Thyroid gland (tissue), 4 donors: ENCODE results near the gene LIMK2. TPM values are rescaled to one million over a fixed set of nuclear protein-coding genes. Genes with fewer than 3 reads are reported as not detected.
A peak's percentile ranks its signal among the peaks of the same experiment; 100 is the strongest.

Experiments
- DNase-seq, 2 donors: peaks; one replicate each; pipeline ENCODE4 v3.0.0-alpha.2; 2019
- H3K27ac ChIP-seq, 3 donors: fragments of 200-600 bp; sonication (generic); 1 replicate in 2 of 3; 2 replicates in 1 of 3; pipeline ENCODE4 v1.5.1; 2016 to 2019; ENCODE audit warnings: mild to moderate bottlenecking in 1 of 3, moderate library complexity in 1 of 3
- H3K27me3 ChIP-seq: fragments of 200-600 bp; sonication (generic); one replicate; pipeline ENCODE4 v1.5.1; 2019
- H3K36me3 ChIP-seq, 2 donors: fragments of 200-600 bp; sonication (generic); one replicate each; pipeline ENCODE4 v1.5.1; 2016 to 2019
- H3K4me1 ChIP-seq, 2 donors: fragments of 200-600 bp; sonication (generic); one replicate each; pipeline ENCODE4 v1.5.1; 2017 to 2019
- H3K4me3 ChIP-seq, 3 donors: fragments of 200-600 bp; sonication (generic); replicated peaks in 1 of 3; 1 replicate in 2 of 3; 2 replicates in 1 of 3; pipeline ENCODE4 v1.5.1; 2016; ENCODE audit warnings: mild to moderate bottlenecking in 1 of 3
- H3K9me3 ChIP-seq: fragments of 200-600 bp; sonication (generic); one replicate; pipeline ENCODE4 v1.5.1; 2017
- POLR2A ChIP-seq, 2 donors: fragments of 450-650 bp; IDR thresholded peaks; one replicate each; pipeline ENCODE4 v1.6.1; 2017; ENCODE audit warnings: antibody characterized with exemption in 2 of 2, mild to moderate bottlenecking in 2 of 2, moderate library complexity in 1 of 2
- WGBS, 2 donors: methylation state at CpG; one replicate each; pipeline ENCODE4 v1.1.5; 2017; 5-methylcytosine and 5-hydroxymethylcytosine counted together
- intact Hi-C: fragments of 100-400 bp; cut with DNase I; formaldehyde crosslinking; loops from one replicate; pipeline ENCODE4 v1.15.1; 2023
- total RNA-seq, 4 donors: library from RNA; depleted of rRNA; stranded (reverse); fragments of >200 nt; gene quantifications; one replicate each; pipeline ENCODE4 v1.2.3, GENCODE V29; 2016
- TF ChIP-seq, protein P1 (sequence below), 6 experiments: fragments of 200-600 bp in 3 of 6; fragments of 450-650 bp in 3 of 6; sonication (generic) in 3 of 6; IDR thresholded peaks; one replicate each; pipeline ENCODE4 v1.5.1; 2016 to 2019; ENCODE audit warnings: antibody characterized with exemption in 6 of 6, mild to moderate bottlenecking in 2 of 6, inconsistent platforms in 1 of 6, moderate library complexity in 1 of 6

The LIMK2 gene
- total RNA-seq, 4 donors from 2014 or later, result 85.0 to 123 (median 99.4) TPM

GRCh38 chr22:31268281-31268680 is 56.2 kb downstream of the LIMK2 start:
- TF ChIP-seq, protein P1, sequence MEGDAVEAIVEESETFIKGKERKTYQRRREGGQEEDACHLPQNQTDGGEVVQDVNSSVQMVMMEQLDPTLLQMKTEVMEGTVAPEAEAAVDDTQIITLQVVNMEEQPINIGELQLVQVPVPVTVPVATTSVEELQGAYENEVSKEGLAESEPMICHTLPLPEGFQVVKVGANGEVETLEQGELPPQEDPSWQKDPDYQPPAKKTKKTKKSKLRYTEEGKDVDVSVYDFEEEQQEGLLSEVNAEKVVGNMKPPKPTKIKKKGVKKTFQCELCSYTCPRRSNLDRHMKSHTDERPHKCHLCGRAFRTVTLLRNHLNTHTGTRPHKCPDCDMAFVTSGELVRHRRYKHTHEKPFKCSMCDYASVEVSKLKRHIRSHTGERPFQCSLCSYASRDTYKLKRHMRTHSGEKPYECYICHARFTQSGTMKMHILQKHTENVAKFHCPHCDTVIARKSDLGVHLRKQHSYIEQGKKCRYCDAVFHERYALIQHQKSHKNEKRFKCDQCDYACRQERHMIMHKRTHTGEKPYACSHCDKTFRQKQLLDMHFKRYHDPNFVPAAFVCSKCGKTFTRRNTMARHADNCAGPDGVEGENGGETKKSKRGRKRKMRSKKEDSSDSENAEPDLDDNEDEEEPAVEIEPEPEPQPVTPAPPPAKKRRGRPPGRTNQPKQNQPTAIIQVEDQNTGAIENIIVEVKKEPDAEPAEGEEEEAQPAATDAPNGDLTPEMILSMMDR (IDR thresholded peaks at IDR 0.05), result no peak
- TF ChIP-seq POLR2A (IDR thresholded peaks at IDR 0.05), result peak in 1 of 2 donors; percentile 6
- Histone ChIP-seq H3K27ac (peak overlapping the region; percentile 89 to 97 (median 90)), H3K36me3 (peaks cover 18 to 22% of the 10 kb centered on the region in 2 donors), H3K4me1 (peaks cover 56 to 70% of the 10 kb centered on the region in 2 donors), H3K27me3 (no peaks in the 10 kb centered on the region), H3K9me3 (no peaks in the 10 kb centered on the region), H3K4me3 (no peak overlapping the region)
- peak; percentile 73 to 77 for DNase-seq
- intact Hi-C loops, result no loop called here
- 34 to 46% methylated on average over 2 of the region's 2 CpGs for WGBS, 2 donors

DNA sequence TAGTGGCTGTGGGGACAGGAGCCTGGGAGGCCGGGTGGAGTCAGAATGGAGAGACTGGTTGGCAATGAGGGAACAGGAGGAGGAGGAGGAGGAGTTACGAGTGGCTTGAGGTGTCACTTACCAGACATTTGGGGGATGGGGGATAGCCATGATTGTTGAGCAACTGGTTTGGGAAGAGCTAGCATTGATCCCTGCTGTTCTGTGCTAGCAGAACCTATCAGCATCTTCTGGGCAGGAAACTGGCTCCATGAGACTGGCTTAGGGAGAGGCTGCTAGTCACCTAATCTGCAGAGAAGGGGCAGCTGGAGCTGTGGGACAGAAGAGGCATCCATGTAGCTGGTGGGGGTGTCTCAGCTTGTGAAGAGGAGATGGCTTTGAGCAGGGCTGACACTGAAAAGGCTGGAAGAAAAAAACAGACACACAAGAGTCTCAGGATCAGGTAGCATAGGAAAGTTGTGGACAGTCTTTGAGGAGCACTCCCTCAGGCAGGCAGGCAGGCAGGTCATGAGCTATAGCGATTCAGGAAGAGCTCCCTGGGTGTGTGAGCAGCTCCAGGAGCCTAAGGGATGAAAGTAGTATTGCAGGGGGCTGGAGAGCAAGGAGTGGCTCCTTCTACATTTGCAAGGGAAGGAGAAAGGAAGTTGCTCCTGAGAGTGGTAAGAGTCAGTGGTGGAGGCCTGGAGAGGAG is 57.9 kb downstream of the LIMK2 start:
- no peaks in the 10 kb centered on the region for H3K9me3 ChIP-seq
- DNase-seq, result peak; percentile 30 to 42
- H3K27me3 ChIP-seq, result no peaks in the 10 kb centered on the region
- intact Hi-C loops, result loop anchor here (5.0 kb wide), 1 partner anchor 58 kb away; the partner anchor contains the start of gene LIMK2
- no peak overlapping the region for H3K4me3 ChIP-seq
- peak overlapping the region; percentile 89 to 97 (median 90) for H3K27ac ChIP-seq
- 49 to 76% methylated on average over 2 to 3 of the region's 3 CpGs for WGBS, 2 donors
- peaks cover 62 to 72% of the 10 kb centered on the region in 2 donors for H3K4me1 ChIP-seq
- TF ChIP-seq, protein P1 (IDR thresholded peaks at IDR 0.05), result peak in 1 of 6 experiments; percentile 9
- TF ChIP-seq POLR2A (IDR thresholded peaks at IDR 0.05), result no peak
- H3K36me3 ChIP-seq, result peaks cover 26% of the 10 kb centered on the region in 2 donors

DNA sequence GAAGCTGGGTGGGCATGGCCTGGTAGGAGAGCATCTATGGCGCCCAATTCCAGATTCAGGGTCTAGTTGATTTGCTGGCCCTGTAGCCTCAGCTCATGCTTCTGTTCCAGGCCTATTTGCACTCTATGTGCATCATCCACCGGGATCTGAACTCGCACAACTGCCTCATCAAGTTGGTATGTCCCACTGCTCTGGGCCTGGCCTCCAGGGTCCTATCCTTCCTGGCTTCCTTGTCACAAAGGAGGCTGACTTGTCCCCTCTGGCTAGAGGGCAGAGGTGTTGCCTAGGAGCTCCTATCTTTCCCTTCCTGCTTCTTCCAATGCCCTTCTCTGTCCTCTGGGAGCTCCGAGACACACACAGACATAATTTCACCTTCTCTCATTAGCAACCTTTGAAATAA is 58.9 kb downstream of the LIMK2 start:
- intact Hi-C loops, result loop anchor here (5.0 kb wide), 1 partner anchor 59 kb away; the partner anchor contains the start of gene LIMK2
- TF ChIP-seq, protein P1 (IDR thresholded peaks at IDR 0.05), result no peak
- H3K27me3 ChIP-seq, result no peaks in the 10 kb centered on the region
- no peak overlapping the region for H3K4me3 ChIP-seq
- peak overlapping the region; percentile 89 to 97 (median 90) for H3K27ac ChIP-seq
- H3K4me1 ChIP-seq, result peaks cover 62 to 72% of the 10 kb centered on the region in 2 donors
- DNase-seq, result no peak
- 92 to 96% methylated on average over 4 of the region's 4 CpGs for WGBS, 2 donors
- H3K36me3 ChIP-seq, result peaks cover 32 to 34% of the 10 kb centered on the region in 2 donors
- no peaks in the 10 kb centered on the region for H3K9me3 ChIP-seq

DNA sequence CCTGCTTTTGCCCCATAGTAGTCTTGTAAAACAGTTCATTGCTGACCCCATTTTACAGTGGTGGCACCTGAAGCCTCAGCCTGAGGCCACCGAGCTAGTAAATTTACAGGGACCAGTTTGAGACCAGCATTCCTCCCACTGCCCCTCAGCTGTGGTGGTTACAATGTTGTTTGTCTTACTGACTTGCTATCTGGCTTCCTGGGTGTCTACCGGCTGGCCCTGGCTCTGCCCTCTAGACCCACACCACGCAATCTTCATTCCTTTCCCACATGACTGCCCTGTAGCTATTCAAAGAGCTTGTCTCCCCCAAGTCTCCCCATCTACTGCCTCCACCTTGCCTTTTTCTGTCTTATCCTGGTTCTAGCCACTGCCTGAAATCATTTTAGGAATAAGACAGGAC is 59.4 kb downstream of the LIMK2 start:
- Histone ChIP-seq H3K4me3 (no peak overlapping the region), H3K36me3 (peaks cover 30 to 31% of the 10 kb centered on the region in 2 donors), H3K4me1 (peaks cover 62 to 72% of the 10 kb centered on the region in 2 donors), H3K27ac (peak overlapping the region; percentile 89 to 97 (median 90)), H3K27me3 (no peaks in the 10 kb centered on the region), H3K9me3 (no peaks in the 10 kb centered on the region)
- WGBS, 2 donors, result 21 to 34% methylated on average over 3 of the region's 3 CpGs
- intact Hi-C loops, result loop anchor here (5.0 kb wide), 1 partner anchor 59 kb away; the partner anchor contains the start of gene LIMK2
- peak; percentile 86 to 87 for DNase-seq
- TF ChIP-seq POLR2A (IDR thresholded peaks at IDR 0.05), result peak in 1 of 2 donors; percentile 77
- TF ChIP-seq, protein P1 (IDR thresholded peaks at IDR 0.05), result no peak
